ENCODE results near the gene ARSD.

DNA sequence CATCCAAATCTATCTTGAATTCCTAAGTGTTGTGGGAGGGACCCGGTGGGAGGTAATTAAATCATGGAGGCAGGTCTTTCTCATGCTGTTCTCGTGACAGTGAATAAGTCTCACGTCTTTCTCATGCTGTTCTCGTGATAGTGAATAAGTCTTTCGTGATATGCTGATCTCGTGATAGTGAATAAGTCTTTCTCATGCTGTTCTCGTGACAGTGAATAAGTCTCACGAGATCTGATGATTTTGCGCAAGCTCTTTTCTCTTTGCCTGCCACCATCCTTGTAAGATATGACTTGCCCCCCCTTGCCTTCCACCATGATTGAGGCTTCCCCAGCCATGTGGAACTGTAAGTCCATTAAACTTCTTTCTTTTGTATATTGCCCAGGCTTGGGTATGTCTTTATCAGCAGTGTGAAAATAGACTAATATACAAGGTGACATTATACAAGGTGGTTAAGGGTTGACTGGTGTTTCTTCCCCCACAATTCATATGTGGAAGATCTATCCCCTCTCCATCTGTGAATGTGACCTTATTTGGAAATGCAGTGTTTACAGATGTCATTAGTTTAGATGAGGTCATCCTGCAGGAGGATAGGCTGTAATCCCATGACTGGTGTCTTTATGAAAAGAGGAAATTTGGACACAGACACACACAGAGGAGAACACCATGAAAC, 27.6 kb downstream of the ARSD start:
- no peak for TF ChIP-seq ZNF416 (CRISPR knock-in tag; IDR thresholded peaks at IDR 0.05)
- TF ChIP-seq, protein P1, sequence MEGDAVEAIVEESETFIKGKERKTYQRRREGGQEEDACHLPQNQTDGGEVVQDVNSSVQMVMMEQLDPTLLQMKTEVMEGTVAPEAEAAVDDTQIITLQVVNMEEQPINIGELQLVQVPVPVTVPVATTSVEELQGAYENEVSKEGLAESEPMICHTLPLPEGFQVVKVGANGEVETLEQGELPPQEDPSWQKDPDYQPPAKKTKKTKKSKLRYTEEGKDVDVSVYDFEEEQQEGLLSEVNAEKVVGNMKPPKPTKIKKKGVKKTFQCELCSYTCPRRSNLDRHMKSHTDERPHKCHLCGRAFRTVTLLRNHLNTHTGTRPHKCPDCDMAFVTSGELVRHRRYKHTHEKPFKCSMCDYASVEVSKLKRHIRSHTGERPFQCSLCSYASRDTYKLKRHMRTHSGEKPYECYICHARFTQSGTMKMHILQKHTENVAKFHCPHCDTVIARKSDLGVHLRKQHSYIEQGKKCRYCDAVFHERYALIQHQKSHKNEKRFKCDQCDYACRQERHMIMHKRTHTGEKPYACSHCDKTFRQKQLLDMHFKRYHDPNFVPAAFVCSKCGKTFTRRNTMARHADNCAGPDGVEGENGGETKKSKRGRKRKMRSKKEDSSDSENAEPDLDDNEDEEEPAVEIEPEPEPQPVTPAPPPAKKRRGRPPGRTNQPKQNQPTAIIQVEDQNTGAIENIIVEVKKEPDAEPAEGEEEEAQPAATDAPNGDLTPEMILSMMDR (IDR thresholded peaks at IDR 0.05), result no peak
- no peak for TF ChIP-seq SP1 (CRISPR knock-in tag; conservative IDR thresholded peaks at IDR 0.05)
- no peak for TF ChIP-seq CBFB (CRISPR knock-in tag; IDR thresholded peaks at IDR 0.05; ENCODE audit: low read depth)
- no peak for TF ChIP-seq ELF4 (CRISPR knock-in tag; IDR thresholded peaks at IDR 0.05; ENCODE audit: low read depth)
- no peak for TF ChIP-seq CREM (CRISPR knock-in tag; IDR thresholded peaks at IDR 0.05)
- TF ChIP-seq, protein P2, sequence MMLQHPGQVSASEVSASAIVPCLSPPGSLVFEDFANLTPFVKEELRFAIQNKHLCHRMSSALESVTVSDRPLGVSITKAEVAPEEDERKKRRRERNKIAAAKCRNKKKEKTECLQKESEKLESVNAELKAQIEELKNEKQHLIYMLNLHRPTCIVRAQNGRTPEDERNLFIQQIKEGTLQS (CRISPR knock-in tag; conservative IDR thresholded peaks at IDR 0.05), result no peak
- no peak for TF ChIP-seq ZNF263 (CRISPR knock-in tag; IDR thresholded peaks at IDR 0.05; ENCODE audit: low read depth)
- no peak for TF ChIP-seq TEAD1 (CRISPR knock-in tag; IDR thresholded peaks at IDR 0.05)
- TF ChIP-seq, protein P3, sequence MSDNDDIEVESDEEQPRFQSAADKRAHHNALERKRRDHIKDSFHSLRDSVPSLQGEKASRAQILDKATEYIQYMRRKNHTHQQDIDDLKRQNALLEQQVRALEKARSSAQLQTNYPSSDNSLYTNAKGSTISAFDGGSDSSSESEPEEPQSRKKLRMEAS (CRISPR knock-in tag; IDR thresholded peaks at IDR 0.05), result no peak
- TF ChIP-seq CREB1 (CRISPR knock-in tag; IDR thresholded peaks at IDR 0.05), result no peak
- no peak for TF ChIP-seq NFYB (CRISPR knock-in tag; conservative IDR thresholded peaks at IDR 0.05; ENCODE audit: low read depth)
- TF ChIP-seq, protein P4, sequence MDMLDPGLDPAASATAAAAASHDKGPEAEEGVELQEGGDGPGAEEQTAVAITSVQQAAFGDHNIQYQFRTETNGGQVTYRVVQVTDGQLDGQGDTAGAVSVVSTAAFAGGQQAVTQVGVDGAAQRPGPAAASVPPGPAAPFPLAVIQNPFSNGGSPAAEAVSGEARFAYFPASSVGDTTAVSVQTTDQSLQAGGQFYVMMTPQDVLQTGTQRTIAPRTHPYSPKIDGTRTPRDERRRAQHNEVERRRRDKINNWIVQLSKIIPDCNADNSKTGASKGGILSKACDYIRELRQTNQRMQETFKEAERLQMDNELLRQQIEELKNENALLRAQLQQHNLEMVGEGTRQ (CRISPR knock-in tag; IDR thresholded peaks at IDR 0.05), result no peak
- no peak for TF ChIP-seq ZNF138 (CRISPR knock-in tag; conservative IDR thresholded peaks at IDR 0.05)
